Activated T-helper 1 cell treated with anti-CD3 and anti-CD28 coated beads, Interleukin-12 subunit alpha, Interleukin-12 subunit beta, Interleukin-2, Interleukin-4 antibody, amounts not matched to agents 30 ng/mL and 10 ng/mL and 1 ng/mL, durations not matched to agents 14 hours and 24 hours and 36 hours (primary cell): ENCODE results near the gene NFYB. TPM values are rescaled to one million over a fixed set of nuclear protein-coding genes. Genes with fewer than 3 reads are reported as not detected.

Source experiments
- DNase-seq: peaks from one replicate; pipeline ENCODE4 v3.0.0; 2021; ENCODE audit warnings: low spot score
- H3K27ac Mint-ChIP-seq: one replicate; pipeline ENCODE4 v1.8.0; 2021; ENCODE audit warnings: mild to moderate bottlenecking, mixed read lengths
- H3K27me3 Mint-ChIP-seq: one replicate; pipeline ENCODE4 v1.8.0; 2022; ENCODE audit warnings: mild to moderate bottlenecking, moderate library complexity, mixed read lengths; ENCODE audit not compliant: insufficient read depth
- H3K36me3 Mint-ChIP-seq: one replicate; pipeline ENCODE4 v1.8.0; 2021; ENCODE audit warnings: low read depth, mixed read lengths
- H3K4me1 Mint-ChIP-seq: one replicate; pipeline ENCODE4 v1.8.0; 2021; ENCODE audit warnings: low read depth, mixed read lengths
- H3K4me3 Mint-ChIP-seq: one replicate; pipeline ENCODE4 v1.8.0; 2021; ENCODE audit warnings: mild to moderate bottlenecking, moderate library complexity, mixed read lengths
- H3K9me3 Mint-ChIP-seq: one replicate; pipeline ENCODE4 v1.8.0; 2021; ENCODE audit warnings: mixed read lengths
- intact Hi-C: fragments of 100-400 bp; cut with micrococcal nuclease; formaldehyde crosslinking; loops from one replicate; pipeline ENCODE4 v1.15.1; 2024
- total RNA-seq: library from RNA; stranded (reverse); gene quantifications from 2 replicates; pipeline ENCODE4 v1.2.3, GENCODE V29; 2022

Gene NFYB
- total RNA-seq, 1 donor from 2014 or later: 25.0 TPM

DNA sequence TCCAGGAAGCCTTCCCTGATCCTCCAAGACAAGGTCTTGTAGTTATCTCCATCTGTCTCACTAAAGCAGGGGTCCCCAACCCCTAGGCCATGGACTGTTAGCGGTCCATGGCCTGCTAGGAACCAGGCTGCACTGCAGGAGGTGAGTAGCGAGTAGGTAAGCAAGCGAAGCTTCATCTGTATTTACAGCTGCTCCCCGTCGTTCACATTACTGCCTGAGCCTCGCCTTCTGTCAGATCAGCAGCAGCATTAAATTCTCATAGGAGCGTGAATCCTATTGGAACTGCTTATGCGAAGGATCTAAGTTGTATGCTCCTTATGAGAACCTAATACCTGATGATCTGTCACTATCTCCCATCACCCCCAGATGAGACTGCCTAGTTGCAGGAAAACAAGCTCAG lies 12.4 kb upstream of the NFYB start:
- no peak overlapping the region for H3K27ac Mint-ChIP-seq
- H3K4me3 Mint-ChIP-seq: no peak overlapping the region
- DNase-seq: no peak
- intact Hi-C loops: no loop called here
- no peaks in the 10 kb centered on the region for H3K9me3 Mint-ChIP-seq
- H3K4me1 Mint-ChIP-seq: peaks cover 11% of the 10 kb centered on the region
- H3K36me3 Mint-ChIP-seq: no peaks in the 10 kb centered on the region
- peaks cover 34% of the 10 kb centered on the region for H3K27me3 Mint-ChIP-seq

DNA sequence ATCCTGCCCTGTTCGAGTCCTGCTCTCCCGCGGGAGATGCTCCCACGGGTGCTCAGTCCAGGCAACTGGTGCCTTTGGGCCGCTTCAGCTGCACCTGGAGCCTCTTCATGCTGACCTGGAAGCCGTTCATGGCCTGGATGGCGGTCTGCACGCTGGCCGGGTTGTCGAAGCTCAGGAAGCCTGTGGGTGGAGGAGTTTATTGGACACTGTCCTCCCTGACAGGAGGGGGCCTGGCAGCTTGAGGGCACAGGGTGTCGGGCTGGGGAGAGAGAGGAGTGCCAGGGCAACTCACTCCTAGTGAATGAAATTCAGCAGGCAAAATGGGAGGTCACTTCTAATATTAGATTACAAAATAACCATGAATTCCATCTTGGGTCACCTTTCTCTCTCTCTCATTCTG lies 9.3 kb upstream of the NFYB start:
- no peak for DNase-seq
- H3K9me3 Mint-ChIP-seq: no peaks in the 10 kb centered on the region
- no peak overlapping the region for H3K4me3 Mint-ChIP-seq
- intact Hi-C loops: no loop called here
- no peaks in the 10 kb centered on the region for H3K4me1 Mint-ChIP-seq
- H3K36me3 Mint-ChIP-seq: no peaks in the 10 kb centered on the region
- H3K27ac Mint-ChIP-seq: no peak overlapping the region
- H3K27me3 Mint-ChIP-seq: peaks cover 46% of the 10 kb centered on the region

DNA sequence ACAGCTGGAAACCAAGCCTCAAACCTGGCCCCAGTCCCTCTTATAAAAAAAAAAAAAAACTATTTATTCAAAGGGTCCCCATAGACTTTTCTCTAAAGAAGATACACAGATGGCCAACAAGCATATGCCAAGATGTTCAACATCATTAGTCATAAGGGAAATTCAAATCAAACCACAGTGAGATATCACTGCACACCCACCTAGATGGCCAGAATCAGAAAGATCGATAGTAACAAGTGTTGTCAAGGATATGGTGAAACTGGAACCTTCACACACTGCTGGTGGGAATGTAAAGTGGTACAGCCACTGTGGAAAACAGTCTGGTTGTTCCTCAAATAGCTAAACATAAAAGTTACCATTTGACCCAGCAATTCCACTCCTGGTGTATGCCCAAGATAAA lies 5.9 kb upstream of the NFYB start:
- no peaks in the 10 kb centered on the region for H3K4me1 Mint-ChIP-seq
- no peak overlapping the region for H3K4me3 Mint-ChIP-seq
- H3K27ac Mint-ChIP-seq: no peak overlapping the region
- H3K9me3 Mint-ChIP-seq: no peaks in the 10 kb centered on the region
- no peak for DNase-seq
- no peaks in the 10 kb centered on the region for H3K36me3 Mint-ChIP-seq
- intact Hi-C loops: no loop called here
- peaks cover 31% of the 10 kb centered on the region for H3K27me3 Mint-ChIP-seq

DNA sequence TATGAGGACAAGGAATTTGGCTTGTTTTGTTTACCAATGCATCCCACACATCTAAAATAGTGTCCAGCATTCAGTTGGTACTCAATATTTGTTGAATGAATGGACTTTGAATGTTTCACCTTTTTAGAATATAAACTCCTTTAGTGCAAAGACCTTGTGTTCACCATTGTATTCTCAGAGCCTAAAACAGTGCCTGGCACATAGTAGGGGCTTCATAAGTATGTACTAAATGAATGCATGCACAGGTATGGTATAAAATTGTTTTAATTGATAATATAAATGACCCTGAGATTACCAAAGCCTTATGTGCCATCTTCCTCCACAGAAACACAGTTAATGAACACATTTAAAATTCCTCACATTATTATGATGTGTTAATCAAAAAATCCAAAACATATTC lies 5.0 kb upstream of the NFYB start:
- no peaks in the 10 kb centered on the region for H3K36me3 Mint-ChIP-seq
- DNase-seq: no peak
- H3K27ac Mint-ChIP-seq: no peak overlapping the region
- H3K9me3 Mint-ChIP-seq: no peaks in the 10 kb centered on the region
- H3K4me1 Mint-ChIP-seq: no peaks in the 10 kb centered on the region
- peaks cover 27% of the 10 kb centered on the region for H3K27me3 Mint-ChIP-seq
- no peak overlapping the region for H3K4me3 Mint-ChIP-seq
- intact Hi-C loops: no loop called here

DNA sequence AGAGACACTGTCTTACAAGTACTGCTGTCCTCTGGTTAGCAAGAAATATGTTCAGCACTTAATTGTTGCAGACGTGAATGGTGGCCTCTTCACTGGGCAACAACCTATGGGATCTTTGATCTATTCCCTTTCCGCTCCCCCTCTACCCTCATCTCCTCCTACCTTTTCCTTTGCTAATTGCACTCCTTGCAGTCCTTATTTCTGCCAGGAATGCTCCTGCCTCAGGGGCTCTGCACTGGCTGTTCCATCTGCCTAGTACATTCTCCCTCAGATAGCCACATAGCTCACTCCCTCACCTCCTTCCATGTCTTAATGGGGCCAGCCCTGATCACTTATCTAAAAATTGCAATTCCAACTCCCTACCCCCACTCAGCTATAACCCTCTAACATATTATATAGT lies 4.5 kb upstream of the NFYB start:
- no peak overlapping the region for H3K27ac Mint-ChIP-seq
- no peaks in the 10 kb centered on the region for H3K36me3 Mint-ChIP-seq
- no peaks in the 10 kb centered on the region for H3K4me1 Mint-ChIP-seq
- DNase-seq: no peak
- no peaks in the 10 kb centered on the region for H3K9me3 Mint-ChIP-seq
- H3K27me3 Mint-ChIP-seq: peaks cover 27% of the 10 kb centered on the region
- H3K4me3 Mint-ChIP-seq: no peak overlapping the region
- intact Hi-C loops: no loop called here

DNA sequence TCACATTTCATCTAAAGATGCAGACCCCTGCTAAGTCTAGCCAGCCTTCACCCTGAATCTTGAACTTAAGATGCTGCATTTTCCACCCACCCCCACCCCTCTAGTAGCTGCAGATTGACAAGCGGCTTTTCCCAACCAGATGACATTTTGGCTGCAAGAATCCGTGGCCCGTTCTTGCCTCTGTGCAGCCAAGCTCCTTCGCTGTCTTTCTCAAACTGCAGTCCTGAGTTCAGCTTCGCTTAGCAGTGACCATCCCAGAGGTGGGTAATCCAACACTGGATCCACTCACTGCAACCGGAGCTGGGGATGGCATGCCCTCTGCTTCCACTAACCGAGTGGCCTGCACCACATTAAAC lies 765 bp upstream of the NFYB start:
- H3K36me3 Mint-ChIP-seq: no peaks in the 10 kb centered on the region
- DNase-seq: no peak
- no peaks in the 10 kb centered on the region for H3K9me3 Mint-ChIP-seq
- peak overlapping the region; percentile 32 for H3K4me3 Mint-ChIP-seq
- intact Hi-C loops: loop anchor here (1.0 to 10.0 kb wide), 9 partner anchors 74 to 1196 kb away; partner anchors contain the start of genes C12orf75, EID3, HCFC2 and HSP90B1
- H3K27me3 Mint-ChIP-seq: peaks cover 13% of the 10 kb centered on the region
- H3K27ac Mint-ChIP-seq: peak overlapping the region; percentile 23
- peaks cover 16% of the 10 kb centered on the region for H3K4me1 Mint-ChIP-seq

DNA sequence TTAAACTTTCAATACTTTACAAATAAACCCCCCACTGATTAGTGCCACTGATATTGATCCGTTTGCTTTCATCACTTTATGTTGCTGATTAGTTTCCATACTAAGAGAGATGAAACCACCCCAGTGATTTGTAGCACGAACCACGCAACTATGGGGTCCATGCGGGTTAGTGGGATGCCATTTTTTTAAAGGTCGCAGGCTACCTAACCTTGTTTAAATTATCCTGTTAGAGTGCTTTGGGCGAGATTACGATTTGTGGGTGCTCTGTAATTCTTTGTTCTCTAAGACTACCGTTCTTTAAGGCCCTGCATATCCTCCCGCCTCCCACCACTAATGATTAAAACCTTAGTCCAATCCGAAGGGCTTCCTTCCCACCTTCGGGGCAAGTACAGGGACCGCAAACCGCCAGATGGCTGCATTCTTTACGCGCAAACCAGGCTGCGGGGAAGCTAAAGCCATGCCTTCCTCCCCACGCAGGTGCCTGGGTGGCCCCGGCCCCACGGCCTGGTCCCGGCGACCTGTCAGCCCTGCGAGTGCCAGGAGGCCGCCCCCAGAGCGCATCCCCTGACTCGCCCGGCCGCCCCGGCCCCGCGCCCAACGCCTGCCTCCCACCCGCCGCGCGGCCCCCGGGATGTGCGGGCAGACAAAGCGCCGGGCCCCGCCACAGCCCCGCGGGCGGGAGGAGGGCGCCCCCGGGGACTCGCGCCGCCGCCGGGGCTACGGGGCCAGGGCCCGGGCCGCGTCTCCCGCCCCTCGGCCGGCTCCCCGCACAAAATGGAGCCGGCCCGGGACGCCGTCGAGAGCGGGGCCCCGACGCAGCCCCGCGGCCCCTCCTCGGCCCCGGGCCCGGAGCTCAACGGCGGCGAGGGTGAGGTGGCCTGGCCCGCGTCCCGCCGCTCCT lies 759 bp downstream of the NFYB start:
- peak; percentile 39 for DNase-seq
- peak overlapping the region; percentile 88 for H3K27ac Mint-ChIP-seq
- no peaks in the 10 kb centered on the region for H3K27me3 Mint-ChIP-seq
- H3K36me3 Mint-ChIP-seq: peaks cover 5% of the 10 kb centered on the region
- peak overlapping the region; percentile 87 for H3K4me3 Mint-ChIP-seq
- H3K9me3 Mint-ChIP-seq: no peaks in the 10 kb centered on the region
- intact Hi-C loops: loop anchor here (5.0 to 10.0 kb wide), 2 partner anchors 165 to 1198 kb away; partner anchors contain the start of genes C12orf75 and EID3
- peaks cover 21% of the 10 kb centered on the region for H3K4me1 Mint-ChIP-seq

DNA sequence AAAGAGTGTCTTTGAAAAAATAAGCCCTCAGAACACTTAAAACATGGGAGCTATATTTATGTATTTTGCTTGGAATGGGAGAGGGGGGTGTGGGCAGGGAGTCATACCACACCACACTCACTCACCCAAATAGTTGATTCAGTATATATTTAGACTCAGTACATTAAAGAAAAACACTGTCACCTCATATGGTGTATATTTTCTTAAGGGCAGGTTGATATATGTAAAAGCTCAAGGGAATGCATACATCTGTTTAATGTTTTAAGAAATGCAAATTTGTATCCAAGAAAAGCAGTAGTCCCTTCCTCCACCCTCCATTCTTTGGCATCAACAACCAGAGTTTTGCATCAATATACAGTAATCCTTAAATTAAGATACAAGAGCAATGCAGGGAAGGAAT lies 1.4 kb downstream of the NFYB start:
- Mint-ChIP-seq H3K9me3 (no peaks in the 10 kb centered on the region), H3K27ac (peak overlapping the region; percentile 88), H3K27me3 (no peaks in the 10 kb centered on the region), H3K4me1 (peaks cover 24% of the 10 kb centered on the region), H3K36me3 (peaks cover 8% of the 10 kb centered on the region), H3K4me3 (peak overlapping the region; percentile 87)
- no peak for DNase-seq
- intact Hi-C loops: loop anchor here (5.0 to 10.0 kb wide), 2 partner anchors 166 to 1198 kb away; partner anchors contain the start of genes C12orf75 and EID3

DNA sequence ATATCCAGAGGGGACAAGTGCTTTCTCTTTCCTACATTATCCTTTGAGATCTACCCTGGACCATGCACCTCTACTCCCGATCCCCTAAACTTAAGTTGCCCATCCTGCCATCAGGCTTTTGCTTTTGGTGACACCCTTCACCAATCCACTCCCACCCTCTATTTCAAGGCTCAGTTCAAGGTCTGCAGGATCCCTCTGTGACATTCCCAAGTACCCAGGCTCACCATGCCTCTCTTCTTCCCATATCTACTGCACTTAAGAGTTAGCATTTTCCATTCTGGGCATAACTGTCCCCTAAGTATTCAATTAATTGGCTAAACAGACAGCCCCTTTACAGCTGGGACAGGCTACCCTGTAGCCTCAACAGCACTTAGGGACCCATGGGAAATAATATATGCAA lies 3.1 kb downstream of the NFYB start:
- intact Hi-C loops: loop anchor here (5.0 to 10.0 kb wide), 2 partner anchors 167 to 1200 kb away; partner anchors contain the start of genes C12orf75 and EID3
- no peaks in the 10 kb centered on the region for H3K27me3 Mint-ChIP-seq
- DNase-seq: no peak
- H3K4me3 Mint-ChIP-seq: no peak overlapping the region
- H3K27ac Mint-ChIP-seq: no peak overlapping the region
- peaks cover 12% of the 10 kb centered on the region for H3K36me3 Mint-ChIP-seq
- H3K9me3 Mint-ChIP-seq: no peaks in the 10 kb centered on the region
- peaks cover 24% of the 10 kb centered on the region for H3K4me1 Mint-ChIP-seq

DNA sequence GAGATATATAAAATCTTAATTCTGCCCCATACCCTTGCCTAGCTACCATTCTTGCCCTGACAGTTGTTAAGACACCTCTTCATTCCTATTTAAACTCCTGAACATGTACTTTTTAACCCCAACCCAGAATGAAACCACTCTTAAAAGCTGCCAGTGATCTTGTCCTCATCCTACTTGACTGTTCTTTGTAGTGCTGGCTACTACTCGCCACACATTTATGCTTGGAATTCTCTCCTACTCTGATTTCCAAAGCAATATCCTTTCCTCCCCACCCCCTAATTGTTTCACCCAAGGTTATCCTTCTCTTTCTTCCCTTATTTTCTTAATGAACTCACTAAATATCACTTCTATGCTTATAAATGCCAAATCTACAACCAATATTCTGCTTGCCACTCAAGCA lies 4.1 kb downstream of the NFYB start:
- Mint-ChIP-seq H3K9me3 (no peaks in the 10 kb centered on the region), H3K4me1 (peaks cover 24% of the 10 kb centered on the region), H3K4me3 (no peak overlapping the region), H3K27me3 (no peaks in the 10 kb centered on the region), H3K36me3 (peaks cover 15% of the 10 kb centered on the region), H3K27ac (no peak overlapping the region)
- intact Hi-C loops: loop anchor here (10.0 kb wide), 1 partner anchor 1201 kb away; the partner anchor contains the start of gene C12orf75
- no peak for DNase-seq

DNA sequence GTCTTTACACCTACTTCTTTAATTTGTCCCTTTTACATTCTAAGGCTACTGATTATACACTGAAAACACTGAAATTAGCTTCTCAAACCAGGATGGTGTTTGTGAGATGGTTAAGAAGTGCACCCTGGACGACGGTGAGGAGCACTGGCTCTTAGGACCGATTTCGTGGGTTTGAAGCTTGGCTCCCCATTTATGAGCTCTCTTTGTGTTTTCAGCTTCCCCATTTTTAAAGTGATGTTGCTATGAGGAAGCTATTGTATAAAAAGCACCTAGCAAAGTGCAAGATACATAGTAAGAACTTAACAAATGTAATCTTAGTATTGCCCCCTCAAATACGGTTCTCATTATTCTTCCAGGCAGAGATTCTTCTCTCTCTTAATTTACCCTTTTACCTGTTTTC lies 4.7 kb downstream of the NFYB start:
- intact Hi-C loops: loop anchor here (10.0 kb wide), 1 partner anchor 1201 kb away; the partner anchor contains the start of gene C12orf75
- no peak overlapping the region for H3K27ac Mint-ChIP-seq
- no peaks in the 10 kb centered on the region for H3K27me3 Mint-ChIP-seq
- no peak for DNase-seq
- no peak overlapping the region for H3K4me3 Mint-ChIP-seq
- no peaks in the 10 kb centered on the region for H3K9me3 Mint-ChIP-seq
- H3K4me1 Mint-ChIP-seq: peaks cover 24% of the 10 kb centered on the region
- peaks cover 15% of the 10 kb centered on the region for H3K36me3 Mint-ChIP-seq

DNA sequence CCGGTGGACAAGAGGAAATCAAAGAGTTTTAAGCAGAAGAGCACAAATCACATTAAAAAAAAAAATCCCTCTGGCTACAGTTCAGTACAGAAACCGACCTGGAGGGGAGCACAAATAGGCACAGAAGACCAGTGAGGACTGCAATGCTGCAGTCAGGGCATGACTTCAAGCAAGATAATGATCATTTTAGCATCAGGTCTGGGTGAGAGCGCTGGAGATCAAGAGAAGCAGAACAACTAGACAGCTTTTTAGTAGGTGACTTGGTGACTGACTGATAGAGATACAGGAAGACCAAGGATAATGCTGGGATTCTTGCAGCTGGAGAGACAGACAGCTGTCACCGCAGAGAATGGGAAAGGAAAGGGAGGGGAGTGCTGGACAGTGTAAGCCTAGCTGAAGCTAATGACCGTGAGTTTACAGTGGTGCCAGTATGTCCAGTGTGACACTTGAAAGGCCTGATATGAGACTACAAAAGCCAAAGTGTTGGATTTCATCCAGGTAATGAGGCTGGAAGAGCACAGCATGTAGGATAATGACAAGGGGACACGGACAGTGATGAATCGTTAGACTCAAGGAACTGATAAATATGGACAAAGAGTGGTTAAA lies 5.6 kb downstream of the NFYB start:
- Mint-ChIP-seq H3K27me3 (no peaks in the 10 kb centered on the region), H3K36me3 (peaks cover 15% of the 10 kb centered on the region), H3K4me3 (no peak overlapping the region), H3K9me3 (no peaks in the 10 kb centered on the region), H3K4me1 (peaks cover 24% of the 10 kb centered on the region), H3K27ac (no peak overlapping the region)
- intact Hi-C loops: loop anchor here (10.0 kb wide), 1 partner anchor 1202 kb away; the partner anchor contains the start of gene C12orf75
- DNase-seq: no peak

DNA sequence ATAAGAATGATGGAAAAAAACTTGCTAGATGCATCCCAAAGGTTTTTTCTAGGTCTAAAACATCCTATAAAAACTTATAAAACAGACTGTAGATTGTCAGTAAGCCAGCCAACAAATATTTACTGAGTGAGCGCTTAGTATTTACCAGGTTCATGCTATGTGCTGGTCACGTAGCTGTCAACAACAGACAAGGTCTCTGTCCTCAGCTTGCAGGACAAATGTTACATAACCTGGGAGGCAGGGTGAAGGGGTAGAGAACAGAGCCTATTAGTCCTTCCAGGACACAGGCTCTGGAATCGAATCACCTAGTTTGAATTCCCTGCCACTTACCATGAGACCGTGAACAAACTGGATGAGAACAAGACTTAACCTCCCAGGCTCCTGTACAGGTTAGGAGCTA lies 6.4 kb downstream of the NFYB start:
- H3K4me3 Mint-ChIP-seq: no peak overlapping the region
- no peaks in the 10 kb centered on the region for H3K27me3 Mint-ChIP-seq
- peaks cover 18% of the 10 kb centered on the region for H3K36me3 Mint-ChIP-seq
- intact Hi-C loops: loop anchor here (10.0 kb wide), 1 partner anchor 1203 kb away; the partner anchor contains the start of gene C12orf75
- no peak for DNase-seq
- H3K4me1 Mint-ChIP-seq: peaks cover 19% of the 10 kb centered on the region
- no peak overlapping the region for H3K27ac Mint-ChIP-seq
- H3K9me3 Mint-ChIP-seq: no peaks in the 10 kb centered on the region
